Esophagus squamous epithelium (tissue), 4 donors: Measurements from ENCODE around the gene STK4.

Experiments used
- CTCF ChIP-seq, 6 experiments: fragments of 450-650 bp in 4 of 6; fragments of 200-600 bp in 2 of 6; sonication (generic) in 2 of 6; IDR thresholded peaks; one replicate each; pipeline ENCODE4 v1.5.1; 2016 to 2019; ENCODE audit warnings: antibody characterized with exemption in 6 of 6, mild to moderate bottlenecking in 4 of 6, moderate library complexity in 4 of 6
- POLR2A ChIP-seq, 4 donors: fragments of 450-650 bp; IDR thresholded peaks; one replicate each; pipeline ENCODE4 v1.6.1; 2017; ENCODE audit warnings: antibody characterized with exemption in 4 of 4, mild to moderate bottlenecking in 4 of 4, moderate library complexity in 3 of 4

- no peak for TF ChIP-seq CTCF (IDR thresholded peaks at IDR 0.05)
- no peak for TF ChIP-seq POLR2A (IDR thresholded peaks at IDR 0.05)
Observed at GRCh38 chr20:45091366-45091765, 125.1 kb downstream of the STK4 start.
